Measurements from ENCODE around the gene ASB18. TPM values are rescaled to one million over a fixed set of nuclear protein-coding genes. Genes with fewer than 3 reads are reported as not detected.

The ASB18 gene
- total and polyA plus RNA-seq, 2 experiments from 2014 or later: not detected

DNA sequence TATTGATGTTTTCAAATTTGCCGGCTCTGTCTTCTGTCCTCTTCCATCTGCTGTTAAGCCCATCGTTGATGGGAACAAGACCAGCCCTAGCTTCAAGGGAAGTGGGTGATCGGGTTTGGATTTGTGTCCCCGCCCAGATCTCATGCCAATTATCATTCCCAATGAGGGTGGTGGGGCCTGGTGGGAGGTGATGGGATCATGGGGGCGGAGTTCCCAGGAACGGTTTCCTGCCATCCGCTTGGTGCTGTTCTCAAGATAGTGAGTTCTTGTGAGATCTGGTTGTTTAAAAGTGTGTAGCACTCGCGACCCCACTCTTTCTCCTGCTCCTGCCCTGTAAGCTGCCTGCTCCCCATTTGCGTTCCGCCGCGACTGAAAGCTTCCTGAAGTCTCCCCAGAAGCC is 9.5 kb downstream of the ASB18 start (continued):
- TF ChIP-seq, protein P1, sequence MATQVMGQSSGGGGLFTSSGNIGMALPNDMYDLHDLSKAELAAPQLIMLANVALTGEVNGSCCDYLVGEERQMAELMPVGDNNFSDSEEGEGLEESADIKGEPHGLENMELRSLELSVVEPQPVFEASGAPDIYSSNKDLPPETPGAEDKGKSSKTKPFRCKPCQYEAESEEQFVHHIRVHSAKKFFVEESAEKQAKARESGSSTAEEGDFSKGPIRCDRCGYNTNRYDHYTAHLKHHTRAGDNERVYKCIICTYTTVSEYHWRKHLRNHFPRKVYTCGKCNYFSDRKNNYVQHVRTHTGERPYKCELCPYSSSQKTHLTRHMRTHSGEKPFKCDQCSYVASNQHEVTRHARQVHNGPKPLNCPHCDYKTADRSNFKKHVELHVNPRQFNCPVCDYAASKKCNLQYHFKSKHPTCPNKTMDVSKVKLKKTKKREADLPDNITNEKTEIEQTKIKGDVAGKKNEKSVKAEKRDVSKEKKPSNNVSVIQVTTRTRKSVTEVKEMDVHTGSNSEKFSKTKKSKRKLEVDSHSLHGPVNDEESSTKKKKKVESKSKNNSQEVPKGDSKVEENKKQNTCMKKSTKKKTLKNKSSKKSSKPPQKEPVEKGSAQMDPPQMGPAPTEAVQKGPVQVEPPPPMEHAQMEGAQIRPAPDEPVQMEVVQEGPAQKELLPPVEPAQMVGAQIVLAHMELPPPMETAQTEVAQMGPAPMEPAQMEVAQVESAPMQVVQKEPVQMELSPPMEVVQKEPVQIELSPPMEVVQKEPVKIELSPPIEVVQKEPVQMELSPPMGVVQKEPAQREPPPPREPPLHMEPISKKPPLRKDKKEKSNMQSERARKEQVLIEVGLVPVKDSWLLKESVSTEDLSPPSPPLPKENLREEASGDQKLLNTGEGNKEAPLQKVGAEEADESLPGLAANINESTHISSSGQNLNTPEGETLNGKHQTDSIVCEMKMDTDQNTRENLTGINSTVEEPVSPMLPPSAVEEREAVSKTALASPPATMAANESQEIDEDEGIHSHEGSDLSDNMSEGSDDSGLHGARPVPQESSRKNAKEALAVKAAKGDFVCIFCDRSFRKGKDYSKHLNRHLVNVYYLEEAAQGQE (IDR thresholded peaks at IDR 0.05; ENCODE audit: unreplicated experiment): no peak
- TF ChIP-seq CREB1 (CRISPR knock-in tag; IDR thresholded peaks at IDR 0.05; ENCODE audit: low read depth) (no peak), STAT1 (IDR thresholded peaks at IDR 0.05; ENCODE audit: unreplicated experiment) (no peak)
- TF ChIP-seq, protein P2, sequence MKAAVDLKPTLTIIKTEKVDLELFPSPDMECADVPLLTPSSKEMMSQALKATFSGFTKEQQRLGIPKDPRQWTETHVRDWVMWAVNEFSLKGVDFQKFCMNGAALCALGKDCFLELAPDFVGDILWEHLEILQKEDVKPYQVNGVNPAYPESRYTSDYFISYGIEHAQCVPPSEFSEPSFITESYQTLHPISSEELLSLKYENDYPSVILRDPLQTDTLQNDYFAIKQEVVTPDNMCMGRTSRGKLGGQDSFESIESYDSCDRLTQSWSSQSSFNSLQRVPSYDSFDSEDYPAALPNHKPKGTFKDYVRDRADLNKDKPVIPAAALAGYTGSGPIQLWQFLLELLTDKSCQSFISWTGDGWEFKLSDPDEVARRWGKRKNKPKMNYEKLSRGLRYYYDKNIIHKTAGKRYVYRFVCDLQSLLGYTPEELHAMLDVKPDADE (IDR thresholded peaks at IDR 0.05): no peak

DNA sequence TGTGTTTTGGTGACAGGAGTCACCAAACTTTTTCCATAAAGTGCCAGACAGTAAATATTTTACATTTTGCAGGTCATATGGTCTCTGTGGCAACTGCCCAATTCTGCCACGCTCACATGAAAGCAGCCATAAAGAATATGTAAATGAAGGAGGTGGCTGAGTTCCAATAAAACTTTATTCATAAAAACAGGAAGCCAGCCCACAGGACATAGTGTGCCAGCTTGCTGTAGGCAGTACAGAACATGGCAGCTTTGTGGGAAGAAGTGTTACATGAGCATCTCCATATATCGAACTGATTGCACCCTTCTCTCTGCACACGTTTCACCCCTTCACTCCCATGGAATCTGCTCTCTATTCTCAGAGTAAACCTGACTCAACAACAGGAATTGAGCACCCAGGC is 10.2 kb downstream of the ASB18 start:
- TF ChIP-seq EZH2phosphoT487 (IDR thresholded peaks at IDR 0.05; ENCODE audit: unreplicated experiment) (no peak), ZNF114 (CRISPR knock-in tag; IDR thresholded peaks at IDR 0.05) (no peak), CREB1 (CRISPR knock-in tag; IDR thresholded peaks at IDR 0.05; ENCODE audit: low read depth) (no peak)
- no peak for ATAC-seq
- Histone ChIP-seq H2AFZ (peak overlapping the region; percentile 1; the same call in 1 of the 2 replicates), H3K36me3 (ENCODE audit: insufficient read depth) (no peaks in the 10 kb centered on the region), H3K27ac (ENCODE audit: low read depth) (no peak overlapping the region), H4K20me1 (replicated peaks; ENCODE audit: insufficient read depth) (no peaks in the 10 kb centered on the region), H3K4me1 (ENCODE audit: insufficient read depth) (peaks cover 4% of the 10 kb centered on the region; the same call in 1 of the 2 replicates), H3K27me3 (ENCODE audit: insufficient read depth) (no peaks in the 10 kb centered on the region), H3K79me2 (replicated peaks; ENCODE audit: insufficient read depth) (no peaks in the 10 kb centered on the region), H3K4me3 (no peak overlapping the region), H3F3A (replicated peaks; ENCODE audit: low read depth) (no peaks in the 10 kb centered on the region), H3K4me2 (no peak overlapping the region), H3K9me2 (ENCODE audit: insufficient read depth) (no peaks in the 10 kb centered on the region)
- H3K9me3 Mint-ChIP-seq: no peaks in the 10 kb centered on the region
- DNase-seq (ENCODE audit: low spot score): no peak
- H3K4me3 Mint-ChIP-seq: no peak overlapping the region
- H3K27ac Mint-ChIP-seq: no peak overlapping the region
- peaks cover 11% of the 10 kb centered on the region for H3K27me3 Mint-ChIP-seq (ENCODE audit: insufficient read depth, low read depth, poor library complexity)
- H3K36me3 Mint-ChIP-seq (ENCODE audit: low read depth): no peaks in the 10 kb centered on the region
- H3K4me1 Mint-ChIP-seq: peaks cover 18% of the 10 kb centered on the region

DNA sequence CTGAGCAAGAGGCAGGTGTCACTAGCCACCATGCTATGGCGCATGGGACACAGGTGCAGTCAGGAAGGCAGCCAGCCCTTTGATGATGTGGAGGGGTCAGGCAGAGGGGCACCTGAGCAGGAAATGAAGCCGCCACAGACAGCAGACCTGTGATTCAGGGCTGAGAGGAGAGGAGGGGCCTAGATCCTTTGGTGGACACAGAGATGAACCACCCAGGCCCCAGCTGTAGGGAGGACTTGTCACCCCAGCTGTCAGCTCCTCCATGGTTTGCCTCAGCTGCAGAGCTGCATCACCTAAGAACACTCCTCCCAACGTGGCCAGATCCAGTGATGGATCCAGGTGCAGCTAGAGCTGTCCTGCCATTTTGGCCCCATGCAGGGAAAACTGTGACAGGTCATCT is 11.6 kb downstream of the ASB18 start:
- Mint-ChIP-seq H3K4me1 (peaks cover 18% of the 10 kb centered on the region), H3K27ac (no peak overlapping the region), H3K36me3 (ENCODE audit: low read depth) (no peaks in the 10 kb centered on the region), H3K9me3 (no peaks in the 10 kb centered on the region), H3K4me3 (no peak overlapping the region), H3K27me3 (ENCODE audit: insufficient read depth, low read depth, poor library complexity) (peaks cover 11% of the 10 kb centered on the region)
- ATAC-seq (no peak), DNase-seq (ENCODE audit: low spot score) (no peak)
- H3K27me3 ChIP-seq (ENCODE audit: insufficient read depth): no peaks in the 10 kb centered on the region
- H3K9me2 ChIP-seq (ENCODE audit: insufficient read depth): 0 out of 2 replicates have a peak, but pooled peaks cover 4% of the 10 kb centered on the region
- no peaks in the 10 kb centered on the region for H3F3A ChIP-seq (replicated peaks; ENCODE audit: low read depth)
- H3K27ac ChIP-seq (ENCODE audit: low read depth): no peak overlapping the region
- H3K4me3 ChIP-seq: no peak overlapping the region
- H3K4me1 ChIP-seq (ENCODE audit: insufficient read depth): peaks cover 4% of the 10 kb centered on the region; the same call in 1 of the 2 replicates
- no peaks in the 10 kb centered on the region for H3K36me3 ChIP-seq (ENCODE audit: insufficient read depth)
- H2AFZ ChIP-seq: no peak overlapping the region
- no peak overlapping the region for H3K4me2 ChIP-seq
- H4K20me1 ChIP-seq (replicated peaks; ENCODE audit: insufficient read depth): no peaks in the 10 kb centered on the region
- H3K79me2 ChIP-seq (replicated peaks; ENCODE audit: insufficient read depth): no peaks in the 10 kb centered on the region
- TF ChIP-seq, protein P3, sequence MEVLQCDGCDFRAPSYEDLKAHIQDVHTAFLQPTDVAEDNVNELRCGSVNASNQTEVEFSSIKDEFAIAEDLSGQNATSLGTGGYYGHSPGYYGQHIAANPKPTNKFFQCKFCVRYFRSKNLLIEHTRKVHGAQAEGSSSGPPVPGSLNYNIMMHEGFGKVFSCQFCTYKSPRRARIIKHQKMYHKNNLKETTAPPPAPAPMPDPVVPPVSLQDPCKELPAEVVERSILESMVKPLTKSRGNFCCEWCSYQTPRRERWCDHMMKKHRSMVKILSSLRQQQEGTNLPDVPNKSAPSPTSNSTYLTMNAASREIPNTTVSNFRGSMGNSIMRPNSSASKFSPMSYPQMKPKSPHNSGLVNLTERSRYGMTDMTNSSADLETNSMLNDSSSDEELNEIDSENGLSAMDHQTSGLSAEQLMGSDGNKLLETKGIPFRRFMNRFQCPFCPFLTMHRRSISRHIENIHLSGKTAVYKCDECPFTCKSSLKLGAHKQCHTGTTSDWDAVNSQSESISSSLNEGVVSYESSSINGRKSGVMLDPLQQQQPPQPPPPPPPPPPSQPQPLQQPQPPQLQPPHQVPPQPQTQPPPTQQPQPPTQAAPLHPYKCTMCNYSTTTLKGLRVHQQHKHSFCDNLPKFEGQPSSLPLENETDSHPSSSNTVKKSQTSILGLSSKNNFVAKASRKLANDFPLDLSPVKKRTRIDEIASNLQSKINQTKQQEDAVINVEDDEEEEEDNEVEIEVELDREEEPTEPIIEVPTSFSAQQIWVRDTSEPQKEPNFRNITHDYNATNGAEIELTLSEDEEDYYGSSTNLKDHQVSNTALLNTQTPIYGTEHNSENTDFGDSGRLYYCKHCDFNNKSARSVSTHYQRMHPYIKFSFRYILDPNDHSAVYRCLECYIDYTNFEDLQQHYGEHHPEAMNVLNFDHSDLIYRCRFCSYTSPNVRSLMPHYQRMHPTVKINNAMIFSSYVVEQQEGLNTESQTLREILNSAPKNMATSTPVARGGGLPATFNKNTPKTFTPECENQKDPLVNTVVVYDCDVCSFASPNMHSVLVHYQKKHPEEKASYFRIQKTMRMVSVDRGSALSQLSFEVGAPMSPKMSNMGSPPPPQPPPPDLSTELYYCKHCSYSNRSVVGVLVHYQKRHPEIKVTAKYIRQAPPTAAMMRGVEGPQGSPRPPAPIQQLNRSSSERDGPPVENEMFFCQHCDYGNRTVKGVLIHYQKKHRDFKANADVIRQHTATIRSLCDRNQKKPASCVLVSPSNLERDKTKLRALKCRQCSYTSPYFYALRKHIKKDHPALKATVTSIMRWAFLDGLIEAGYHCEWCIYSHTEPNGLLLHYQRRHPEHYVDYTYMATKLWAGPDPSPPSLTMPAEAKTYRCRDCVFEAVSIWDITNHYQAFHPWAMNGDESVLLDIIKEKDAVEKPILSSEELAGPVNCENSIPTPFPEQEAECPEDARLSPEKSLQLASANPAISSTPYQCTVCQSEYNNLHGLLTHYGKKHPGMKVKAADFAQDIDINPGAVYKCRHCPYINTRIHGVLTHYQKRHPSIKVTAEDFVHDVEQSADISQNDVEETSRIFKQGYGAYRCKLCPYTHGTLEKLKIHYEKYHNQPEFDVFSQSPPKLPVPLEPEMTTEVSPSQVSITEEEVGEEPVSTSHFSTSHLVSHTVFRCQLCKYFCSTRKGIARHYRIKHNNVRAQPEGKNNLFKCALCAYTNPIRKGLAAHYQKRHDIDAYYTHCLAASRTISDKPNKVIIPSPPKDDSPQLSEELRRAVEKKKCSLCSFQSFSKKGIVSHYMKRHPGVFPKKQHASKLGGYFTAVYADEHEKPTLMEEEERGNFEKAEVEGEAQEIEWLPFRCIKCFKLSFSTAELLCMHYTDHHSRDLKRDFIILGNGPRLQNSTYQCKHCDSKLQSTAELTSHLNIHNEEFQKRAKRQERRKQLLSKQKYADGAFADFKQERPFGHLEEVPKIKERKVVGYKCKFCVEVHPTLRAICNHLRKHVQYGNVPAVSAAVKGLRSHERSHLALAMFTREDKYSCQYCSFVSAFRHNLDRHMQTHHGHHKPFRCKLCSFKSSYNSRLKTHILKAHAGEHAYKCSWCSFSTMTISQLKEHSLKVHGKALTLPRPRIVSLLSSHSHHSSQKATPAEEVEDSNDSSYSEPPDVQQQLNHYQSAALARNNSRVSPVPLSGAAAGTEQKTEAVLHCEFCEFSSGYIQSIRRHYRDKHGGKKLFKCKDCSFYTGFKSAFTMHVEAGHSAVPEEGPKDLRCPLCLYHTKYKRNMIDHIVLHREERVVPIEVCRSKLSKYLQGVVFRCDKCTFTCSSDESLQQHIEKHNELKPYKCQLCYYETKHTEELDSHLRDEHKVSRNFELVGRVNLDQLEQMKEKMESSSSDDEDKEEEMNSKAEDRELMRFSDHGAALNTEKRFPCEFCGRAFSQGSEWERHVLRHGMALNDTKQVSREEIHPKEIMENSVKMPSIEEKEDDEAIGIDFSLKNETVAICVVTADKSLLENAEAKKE (CRISPR knock-in tag; IDR thresholded peaks at IDR 0.05): no peak
- TF ChIP-seq, protein P2 (IDR thresholded peaks at IDR 0.05): no peak
- TF ChIP-seq NANOG (IDR thresholded peaks at IDR 0.05; ENCODE audit: borderline replicate concordance): no peak

Data from GM23338 (cell line).